HepG2 (cell line): ENCODE data around the gene HECA. TPM values are rescaled to one million over a fixed set of nuclear protein-coding genes. Genes with fewer than 3 reads are reported as not detected.

Experiments used
- ARNT2 ChIP-seq: sonication (generic); formaldehyde crosslinking; IDR thresholded peaks from 2 replicates; pipeline ENCODE4 v1.8.0; 2022; ENCODE audit warnings: mild to moderate bottlenecking, low read depth, missing genetic modification reagents, moderate library complexity
- ATF3 ChIP-seq: sonication (generic); formaldehyde crosslinking; IDR thresholded peaks from 2 replicates; pipeline ENCODE4 v1.4.0; 2020; ENCODE audit warnings: missing genetic modification reagents
- CC2D1A ChIP-seq: sonication (generic); formaldehyde crosslinking; IDR thresholded peaks from 2 replicates; pipeline ENCODE4 v1.8.1; 2023; ENCODE audit warnings: mild to moderate bottlenecking, missing genetic modification reagents
- GATAD2A ChIP-seq: IDR thresholded peaks from 2 replicates; pipeline ENCODE4 v1.6.1; 2016
- KLF11 ChIP-seq: IDR thresholded peaks from 2 replicates; pipeline ENCODE4 v1.6.1; 2016; ENCODE audit warnings: missing compliant biosample characterization
- LRRFIP1 ChIP-seq: sonication (generic); formaldehyde crosslinking; conservative IDR thresholded peaks from 2 replicates; pipeline ENCODE4 v1.4.0; 2020; ENCODE audit warnings: missing genetic modification reagents
- SMAD1 ChIP-seq: sonication (generic); formaldehyde crosslinking; IDR thresholded peaks from 2 replicates; pipeline ENCODE4 v1.4.0; 2020; ENCODE audit warnings: missing genetic modification reagents, low read depth, mild to moderate bottlenecking, borderline replicate concordance
- ZGPAT ChIP-seq: IDR thresholded peaks from 2 replicates; pipeline ENCODE4 v1.6.1; 2016; ENCODE audit warnings: mild to moderate bottlenecking
- ZNF225 ChIP-seq: sonication (generic); formaldehyde crosslinking; IDR thresholded peaks from 2 replicates; pipeline ENCODE4 v1.4.0; 2020; ENCODE audit warnings: mild to moderate bottlenecking, missing genetic modification reagents
- ZNF234 ChIP-seq: sonication (generic); formaldehyde crosslinking; conservative IDR thresholded peaks from 2 replicates; pipeline ENCODE4 v1.5.1; 2020; ENCODE audit warnings: mild to moderate bottlenecking, missing genetic modification reagents
- ZNF256 ChIP-seq: sonication (generic); formaldehyde crosslinking; conservative IDR thresholded peaks from 2 replicates; pipeline ENCODE4 v1.4.0; 2020; ENCODE audit warnings: missing genetic modification reagents
- ZNF460 ChIP-seq: sonication (generic); formaldehyde crosslinking; IDR thresholded peaks from 2 replicates; pipeline ENCODE4 v1.5.1; 2020; ENCODE audit warnings: missing genetic modification reagents, mild to moderate bottlenecking, borderline replicate concordance
- ZNF557 ChIP-seq: sonication (generic); formaldehyde crosslinking; IDR thresholded peaks from 2 replicates; pipeline ENCODE4 v1.4.0; 2020; ENCODE audit warnings: missing genetic modification reagents
- ZNF576 ChIP-seq: sonication (generic); formaldehyde crosslinking; IDR thresholded peaks from 2 replicates; pipeline ENCODE4 v1.4.0; 2020; ENCODE audit warnings: mild to moderate bottlenecking, missing genetic modification reagents
- ZNF644 ChIP-seq: IDR thresholded peaks from 2 replicates; pipeline ENCODE4 v1.6.1; 2016; ENCODE audit warnings: low read depth
- ZNF687 ChIP-seq: sonication (generic); formaldehyde crosslinking; IDR thresholded peaks from 2 replicates; pipeline ENCODE4 v1.5.1; 2020; ENCODE audit warnings: mild to moderate bottlenecking, missing genetic modification reagents, moderate library complexity
- ZNF713 ChIP-seq: sonication (generic); formaldehyde crosslinking; IDR thresholded peaks from 2 replicates; pipeline ENCODE4 v1.4.0; 2020; ENCODE audit warnings: mild to moderate bottlenecking, missing genetic modification reagents
- polyA plus RNA-seq, 8 experiments: library from polyadenylated mRNA; depleted of rRNA in 3 of 8; stranded (reverse) in 7 of 8; unstranded in 1 of 8; fragments of >200 nt; fragmentation: Illumina TruSeq in 4 of 8; extraction: Trizol in 4 of 8; gene quantifications; 2 replicates each; pipeline versions ENCODE4 v1.2.1 to v1.2.3, GENCODE V29; 2011 to 2016; ENCODE audit warnings: low read depth in 4 of 8, missing spikeins in 1 of 8, mixed read lengths in 1 of 8; ENCODE audit not compliant: insufficient read depth in 1 of 8
- total RNA-seq, 5 experiments: library from RNA; depleted of rRNA; stranded (reverse); fragments of >200 nt; fragmentation: Illumina TruSeq; extraction: Trizol; gene quantifications; 2 replicates each; pipeline ENCODE4 v1.2.3, GENCODE V29; 2016; ENCODE audit warnings: low read depth in 1 of 5
- TF ChIP-seq, protein P1 (sequence below): IDR thresholded peaks from 2 replicates; pipeline ENCODE4 v1.6.1; 2016; ENCODE audit warnings: mild to moderate bottlenecking, missing biosample characterization, missing genetic modification reagents
- TF ChIP-seq, protein P2 (sequence below): sonication (generic); formaldehyde crosslinking; IDR thresholded peaks from 2 replicates; pipeline ENCODE4 v1.9.0; 2021; ENCODE audit warnings: missing genetic modification reagents, borderline replicate concordance

The HECA gene
- total and polyA plus RNA-seq, 2 of the 13 experiments (the other 11 are each of a cell fraction or from before 2014, with no cell fraction given), result 0.18 to 0.49 TPM

GRCh38 chr6:139219271-139219729, 84.4 kb downstream of the HECA start (continued):
- peak; percentile 55; the same call in 1 of the 2 replicates for TF ChIP-seq ZGPAT
- no peak for TF ChIP-seq ZNF576 (CRISPR knock-in tag)
- no peak for TF ChIP-seq ATF3 (CRISPR knock-in tag)
- no peak for TF ChIP-seq ZNF225
- peak; percentile 30 for TF ChIP-seq ZNF687
- no peak for TF ChIP-seq ZNF644 (CRISPR knock-in tag)
- TF ChIP-seq, protein P1, sequence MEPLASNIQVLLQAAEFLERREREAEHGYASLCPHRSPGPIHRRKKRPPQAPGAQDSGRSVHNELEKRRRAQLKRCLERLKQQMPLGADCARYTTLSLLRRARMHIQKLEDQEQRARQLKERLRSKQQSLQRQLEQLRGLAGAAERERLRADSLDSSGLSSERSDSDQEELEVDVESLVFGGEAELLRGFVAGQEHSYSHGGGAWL (CRISPR knock-in tag), result no peak
- 0 out of 2 replicates have a peak, but pooled peaks have one; percentile 40 for TF ChIP-seq GATAD2A (CRISPR knock-in tag)
- TF ChIP-seq KLF11 (CRISPR knock-in tag), result no peak
- TF ChIP-seq ZNF713 (CRISPR knock-in tag), result no peak
- TF ChIP-seq ARNT2 (CRISPR knock-in tag), result no peak
- no peak for TF ChIP-seq ZNF256
- no peak for TF ChIP-seq CC2D1A
- no peak; the same call in 1 of the 2 replicates for TF ChIP-seq LRRFIP1 (CRISPR knock-in tag)
- TF ChIP-seq ZNF460, result no peak
- TF ChIP-seq, protein P2, sequence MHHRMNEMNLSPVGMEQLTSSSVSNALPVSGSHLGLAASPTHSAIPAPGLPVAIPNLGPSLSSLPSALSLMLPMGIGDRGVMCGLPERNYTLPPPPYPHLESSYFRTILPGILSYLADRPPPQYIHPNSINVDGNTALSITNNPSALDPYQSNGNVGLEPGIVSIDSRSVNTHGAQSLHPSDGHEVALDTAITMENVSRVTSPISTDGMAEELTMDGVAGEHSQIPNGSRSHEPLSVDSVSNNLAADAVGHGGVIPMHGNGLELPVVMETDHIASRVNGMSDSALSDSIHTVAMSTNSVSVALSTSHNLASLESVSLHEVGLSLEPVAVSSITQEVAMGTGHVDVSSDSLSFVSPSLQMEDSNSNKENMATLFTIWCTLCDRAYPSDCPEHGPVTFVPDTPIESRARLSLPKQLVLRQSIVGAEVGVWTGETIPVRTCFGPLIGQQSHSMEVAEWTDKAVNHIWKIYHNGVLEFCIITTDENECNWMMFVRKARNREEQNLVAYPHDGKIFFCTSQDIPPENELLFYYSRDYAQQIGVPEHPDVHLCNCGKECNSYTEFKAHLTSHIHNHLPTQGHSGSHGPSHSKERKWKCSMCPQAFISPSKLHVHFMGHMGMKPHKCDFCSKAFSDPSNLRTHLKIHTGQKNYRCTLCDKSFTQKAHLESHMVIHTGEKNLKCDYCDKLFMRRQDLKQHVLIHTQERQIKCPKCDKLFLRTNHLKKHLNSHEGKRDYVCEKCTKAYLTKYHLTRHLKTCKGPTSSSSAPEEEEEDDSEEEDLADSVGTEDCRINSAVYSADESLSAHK (CRISPR knock-in tag), result no peak
- TF ChIP-seq SMAD1 (CRISPR knock-in tag), result peak; percentile 92; the same call in 1 of the 2 replicates
- TF ChIP-seq ZNF557 (CRISPR knock-in tag), result no peak
- TF ChIP-seq ZNF234 (CRISPR knock-in tag), result no peak
